ENCODE data around the gene CARD11. TPM values are rescaled to one million over a fixed set of nuclear protein-coding genes. Genes with fewer than 3 reads are reported as not detected.

CARD11 gene
- total and polyA plus RNA-seq, 2 donors (not counting 1 experiment from before 2014, with no cell fraction given) = 129 to 135 TPM

- Mint-ChIP-seq H3K9me3 (ENCODE audit: insufficient read depth) (no peaks in the 10 kb centered on the region), H3K27ac (no peak overlapping the region), H3K4me3 (no peak overlapping the region), H3K27me3 (no peaks in the 10 kb centered on the region), H3K4me1 (no peaks in the 10 kb centered on the region)
- WGBS (ENCODE audit: insufficient coverage) = 97% methylated on average over 29 of the region's 33 CpGs
- Histone ChIP-seq H3K79me2 (ENCODE audit: control insufficient read depth, insufficient read depth, low read length) (peaks cover 12% of the 10 kb centered on the region), H2AFZ (ENCODE audit: insufficient read depth, low read depth, low read length, poor library complexity, severe bottlenecking) (no peak overlapping the region), H4K20me1 (ENCODE audit: control insufficient read depth, insufficient read depth, low read length, poor library complexity, severe bottlenecking) (peaks cover 19% of the 10 kb centered on the region), H3K9ac (ENCODE audit: low read length) (no peak overlapping the region), H3K4me1 (ENCODE audit: control insufficient read depth in 2 of 2, insufficient read depth in 2 of 2, low read length in 2 of 2) (no peaks in the 10 kb centered on the region), H3K9me3 (ENCODE audit: control extremely low read depth in 1 of 3, control insufficient read depth in 2 of 3, insufficient read depth in 1 of 3, low read length in 2 of 3) (no peaks in the 10 kb centered on the region), H3K4me2 (replicated peaks; ENCODE audit: low read depth, low read length, poor library complexity, severe bottlenecking) (no peak overlapping the region), H3K27me3 (replicated peaks in 1 of 4; ENCODE audit: control extremely low read depth in 1 of 4, control insufficient read depth in 3 of 4, insufficient read depth in 4 of 4, low read length in 3 of 4) (no peaks in the 10 kb centered on the region), H3K4me3 (ENCODE audit: control extremely low read depth in 1 of 5, extremely low read depth in 1 of 5, insufficient read depth in 1 of 5, low read depth in 2 of 5, low read length in 4 of 5) (no peak overlapping the region), H3K27ac (ENCODE audit: low read length in 2 of 2) (no peak overlapping the region), H3K36me3 (replicated peaks in 1 of 2; ENCODE audit: control extremely low read depth in 1 of 2, control insufficient read depth in 1 of 2, extremely low read depth in 1 of 2, insufficient read depth in 2 of 2, low read length in 1 of 2) (peaks cover 7 to 90% of the 10 kb centered on the region in 2 experiments)
- DNase-seq (no peak), ATAC-seq (ENCODE audit: low read depth) (no peak)
- no peak for TF ChIP-seq EZH2 (IDR thresholded peaks at IDR 0.05; ENCODE audit: borderline replicate concordance, insufficient read depth, low read depth, low read length, poor library complexity, severe bottlenecking)
- TF ChIP-seq, protein P1, sequence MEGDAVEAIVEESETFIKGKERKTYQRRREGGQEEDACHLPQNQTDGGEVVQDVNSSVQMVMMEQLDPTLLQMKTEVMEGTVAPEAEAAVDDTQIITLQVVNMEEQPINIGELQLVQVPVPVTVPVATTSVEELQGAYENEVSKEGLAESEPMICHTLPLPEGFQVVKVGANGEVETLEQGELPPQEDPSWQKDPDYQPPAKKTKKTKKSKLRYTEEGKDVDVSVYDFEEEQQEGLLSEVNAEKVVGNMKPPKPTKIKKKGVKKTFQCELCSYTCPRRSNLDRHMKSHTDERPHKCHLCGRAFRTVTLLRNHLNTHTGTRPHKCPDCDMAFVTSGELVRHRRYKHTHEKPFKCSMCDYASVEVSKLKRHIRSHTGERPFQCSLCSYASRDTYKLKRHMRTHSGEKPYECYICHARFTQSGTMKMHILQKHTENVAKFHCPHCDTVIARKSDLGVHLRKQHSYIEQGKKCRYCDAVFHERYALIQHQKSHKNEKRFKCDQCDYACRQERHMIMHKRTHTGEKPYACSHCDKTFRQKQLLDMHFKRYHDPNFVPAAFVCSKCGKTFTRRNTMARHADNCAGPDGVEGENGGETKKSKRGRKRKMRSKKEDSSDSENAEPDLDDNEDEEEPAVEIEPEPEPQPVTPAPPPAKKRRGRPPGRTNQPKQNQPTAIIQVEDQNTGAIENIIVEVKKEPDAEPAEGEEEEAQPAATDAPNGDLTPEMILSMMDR (IDR thresholded peaks at IDR 0.05) = no peak
- ChIA-PET CTCF (interaction anchor here (0.5 kb wide), 1 partner anchor 11 kb away, joined by 3 read pairs; no protein-coding TSS in a partner anchor), POLR2A (interaction anchor here (0.7 kb wide), 1 partner anchor 117 kb away, joined by 7 read pairs; no protein-coding TSS in a partner anchor)
- intact Hi-C loops (cut with micrococcal nuclease) = no loop called here
Observed at GRCh38 chr7:2932402-2933251, 111.0 kb downstream of the CARD11 start.

- DNase-seq = no peak
- Histone ChIP-seq H3K4me3 (ENCODE audit: control extremely low read depth in 1 of 5, extremely low read depth in 1 of 5, insufficient read depth in 1 of 5, low read depth in 2 of 5, low read length in 4 of 5) (no peak overlapping the region), H3K27me3 (replicated peaks in 1 of 4; ENCODE audit: control extremely low read depth in 1 of 4, control insufficient read depth in 3 of 4, insufficient read depth in 4 of 4, low read length in 3 of 4) (no peaks in the 10 kb centered on the region), H3K4me1 (ENCODE audit: control insufficient read depth in 2 of 2, insufficient read depth in 2 of 2, low read length in 2 of 2) (no peaks in the 10 kb centered on the region), H3K9me3 (ENCODE audit: control extremely low read depth in 1 of 3, control insufficient read depth in 2 of 3, insufficient read depth in 1 of 3, low read length in 2 of 3) (no peaks in the 10 kb centered on the region), H4K20me1 (ENCODE audit: control insufficient read depth, insufficient read depth, low read length, poor library complexity, severe bottlenecking) (peaks cover 19% of the 10 kb centered on the region), H3K79me2 (ENCODE audit: control insufficient read depth, insufficient read depth, low read length) (no peaks in the 10 kb centered on the region), H3K4me2 (replicated peaks; ENCODE audit: low read depth, low read length, poor library complexity, severe bottlenecking) (no peak overlapping the region), H2AFZ (ENCODE audit: insufficient read depth, low read depth, low read length, poor library complexity, severe bottlenecking) (no peak overlapping the region), H3K27ac (ENCODE audit: low read length in 2 of 2) (no peak overlapping the region), H3K9ac (ENCODE audit: low read length) (no peak overlapping the region), H3K36me3 (replicated peaks in 1 of 2; ENCODE audit: control extremely low read depth in 1 of 2, control insufficient read depth in 1 of 2, extremely low read depth in 1 of 2, insufficient read depth in 2 of 2, low read length in 1 of 2) (peaks cover 9 to 89% of the 10 kb centered on the region in 2 experiments)
- over 99% methylated on average over 9 of the region's 9 CpGs for WGBS (ENCODE audit: insufficient coverage)
- no peaks in the 10 kb centered on the region for H3K4me1 Mint-ChIP-seq
- no peaks in the 10 kb centered on the region for H3K27me3 Mint-ChIP-seq
- no peak overlapping the region for H3K4me3 Mint-ChIP-seq
- ATAC-seq (ENCODE audit: low read depth) = no peak
- no peak overlapping the region for H3K27ac Mint-ChIP-seq
- ChIA-PET CTCF (no interaction called here), POLR2A (no interaction called here)
- H3K9me3 Mint-ChIP-seq (ENCODE audit: insufficient read depth) = no peaks in the 10 kb centered on the region
- TF ChIP-seq, protein P1 (IDR thresholded peaks at IDR 0.05) = no peak
- no peak for TF ChIP-seq EZH2 (IDR thresholded peaks at IDR 0.05; ENCODE audit: borderline replicate concordance, insufficient read depth, low read depth, low read length, poor library complexity, severe bottlenecking)
- intact Hi-C loops (cut with micrococcal nuclease) = no loop called here
Observed at GRCh38 chr7:2931034-2931415, 112.6 kb downstream of the CARD11 start.
